Stimulated activated CD4-positive, alpha-beta T cell treated with anti-CD3 and anti-CD28 coated beads, Interleukin-15, amount 100 ng/mL, for 24 hours (primary cell): ENCODE measurements around the gene VOPP1.
"Not testable (repeated sequence)": the region's sequence is repeated elsewhere in the genome, so short reads cannot be mapped to it uniquely, and the experiment has no call there.

Experiments used
- DNase-seq: peaks from one replicate; pipeline ENCODE4 v3.0.0-alpha.2; 2020

Gene VOPP1

DNA sequence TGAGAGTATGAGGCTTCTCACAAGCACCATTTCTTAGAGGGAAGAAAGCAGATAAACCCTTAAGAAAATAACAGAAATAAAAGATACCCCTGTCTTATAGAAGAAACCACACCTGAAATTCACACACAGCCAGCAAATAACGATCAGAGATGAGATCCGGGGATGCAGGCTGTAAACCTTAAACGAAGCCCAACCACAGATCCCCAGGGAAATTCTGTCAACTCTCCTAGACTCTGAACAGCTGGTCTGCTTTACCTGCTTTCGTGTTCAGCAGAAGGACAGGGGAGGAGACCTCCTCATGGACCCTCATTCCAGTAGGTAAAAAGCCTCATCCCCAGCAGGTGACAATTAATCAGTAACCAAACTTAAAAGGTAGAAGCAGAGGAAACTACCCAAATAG is 45.0 kb downstream of the VOPP1 start:
- DNase-seq = no peak

GRCh38 chr7:55526770-55527169 is 45.5 kb downstream of the VOPP1 start:
- DNase-seq = no peak

GRCh38 chr7:55526329-55526728 is 46.0 kb downstream of the VOPP1 start:
- no peak for DNase-seq

- no peak for DNase-seq
Observed at GRCh38 chr7:55524558-55525310, 47.6 kb downstream of the VOPP1 start.

DNA sequence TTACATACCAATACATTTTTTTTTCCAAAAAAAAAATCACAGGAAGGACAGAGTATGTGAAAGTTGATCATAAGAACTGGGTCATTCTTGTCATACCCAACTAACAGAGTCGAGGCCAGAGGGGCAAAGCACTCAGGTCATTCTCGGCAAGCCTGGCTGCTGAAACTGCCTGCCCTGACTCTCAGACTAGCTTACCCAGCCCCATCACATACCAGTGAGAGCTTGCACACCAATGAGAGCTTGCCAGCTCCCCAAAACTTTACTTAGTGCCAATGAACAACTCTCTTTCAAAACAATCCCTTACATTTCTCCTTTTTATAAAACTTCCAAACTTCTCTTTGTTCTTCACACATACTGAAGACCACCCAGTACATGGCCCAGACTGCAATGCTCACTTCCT is 48.9 kb downstream of the VOPP1 start:
- DNase-seq = no peak

DNA sequence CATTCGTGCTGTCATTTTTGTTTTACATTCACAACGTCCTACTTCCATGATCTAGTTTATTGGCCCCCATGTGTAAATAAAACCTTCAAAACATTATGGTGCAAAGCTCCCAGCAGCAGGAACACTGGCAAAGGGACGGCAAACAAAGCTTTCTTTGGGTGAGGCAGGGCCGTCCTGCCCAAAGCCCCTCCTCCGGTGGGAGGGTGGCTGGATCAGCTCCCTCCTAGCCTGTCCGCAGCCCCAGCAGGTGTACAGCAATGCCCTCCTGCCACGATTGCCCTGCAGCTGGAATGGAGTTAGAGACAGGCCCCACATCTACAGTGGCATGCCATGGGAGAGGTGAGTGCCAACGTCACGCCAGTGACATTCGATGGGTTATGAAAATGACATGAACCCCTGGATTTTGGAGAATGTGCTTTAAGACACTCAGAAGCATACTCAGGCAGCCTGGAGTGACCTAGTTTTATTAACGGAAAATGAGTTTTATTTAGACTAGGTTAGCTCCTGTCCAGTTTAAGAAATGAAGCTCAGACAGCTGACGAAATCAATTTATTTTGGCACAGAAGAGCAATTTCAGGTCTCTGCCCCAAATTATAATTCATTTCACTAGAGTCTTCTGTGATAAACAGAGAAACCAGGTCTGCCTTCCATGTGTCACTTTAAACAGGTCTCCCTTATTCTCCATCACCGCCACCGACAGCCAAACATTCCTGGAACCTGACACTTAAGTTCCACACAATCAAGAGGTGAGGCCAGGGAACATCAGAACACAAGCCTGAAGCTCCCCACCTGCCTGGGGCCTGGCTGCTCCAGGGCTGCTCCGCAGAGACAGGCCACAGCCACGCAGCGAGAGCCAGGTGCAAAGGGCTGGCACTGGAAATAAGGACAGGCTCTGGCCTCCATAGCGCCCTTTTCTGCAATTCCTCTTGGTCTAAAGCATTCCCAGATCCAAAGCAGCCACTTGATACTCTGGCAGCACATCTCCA is 50.1 kb downstream of the VOPP1 start:
- no peak for DNase-seq

DNA sequence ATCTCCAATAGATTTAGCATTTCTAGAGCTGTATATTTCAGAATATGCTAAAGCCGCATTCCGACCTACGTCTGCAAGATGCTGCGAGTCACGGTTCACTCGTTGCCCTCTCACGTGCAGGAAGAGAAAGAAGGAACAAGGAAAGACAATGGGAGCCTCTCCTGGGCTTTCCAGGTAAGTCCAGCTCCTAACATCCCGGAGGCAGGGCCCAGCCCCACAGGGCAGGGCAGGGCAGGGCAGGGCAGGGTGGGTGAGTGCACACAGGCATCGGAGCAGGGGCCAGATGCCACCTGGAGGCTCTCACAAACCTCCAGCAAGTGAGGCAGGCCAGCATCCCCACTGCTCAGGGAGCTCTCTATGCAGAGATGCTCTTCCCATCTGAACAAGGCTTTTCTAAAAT is 50.8 kb downstream of the VOPP1 start:
- no peak for DNase-seq

DNA sequence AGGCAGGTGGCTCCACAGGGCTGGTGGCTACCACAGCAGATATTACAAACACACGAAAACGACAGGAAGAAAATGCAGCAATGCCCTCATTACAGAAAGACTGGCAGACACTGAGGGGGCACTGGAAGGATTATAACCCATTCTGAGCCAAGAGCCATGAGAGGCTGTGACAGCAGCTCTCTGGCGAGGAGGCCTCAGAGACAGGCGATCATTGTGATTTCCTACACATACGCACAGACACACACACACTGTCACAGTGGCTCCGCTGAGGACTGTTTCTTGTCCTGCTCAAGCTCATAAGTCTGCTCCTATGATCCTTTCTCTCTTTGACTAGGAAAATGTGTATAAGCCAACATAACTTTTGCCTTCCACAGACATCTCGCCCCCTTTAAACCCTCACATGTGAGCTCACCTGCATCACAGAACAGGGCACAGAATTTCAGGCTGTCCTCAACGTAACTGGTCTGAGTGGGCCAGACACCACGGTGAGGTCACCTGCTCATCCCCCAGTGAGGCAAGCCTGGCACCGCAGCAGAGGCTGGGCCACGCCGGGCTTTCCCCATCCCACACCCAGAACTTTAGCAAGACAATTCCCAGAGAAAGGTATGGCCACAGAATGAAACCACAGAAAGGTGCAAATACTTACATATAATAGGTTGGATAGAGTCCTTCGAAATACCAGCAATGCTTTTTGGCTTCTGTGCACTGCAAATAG is 51.7 kb downstream of the VOPP1 start:
- DNase-seq = no peak

DNA sequence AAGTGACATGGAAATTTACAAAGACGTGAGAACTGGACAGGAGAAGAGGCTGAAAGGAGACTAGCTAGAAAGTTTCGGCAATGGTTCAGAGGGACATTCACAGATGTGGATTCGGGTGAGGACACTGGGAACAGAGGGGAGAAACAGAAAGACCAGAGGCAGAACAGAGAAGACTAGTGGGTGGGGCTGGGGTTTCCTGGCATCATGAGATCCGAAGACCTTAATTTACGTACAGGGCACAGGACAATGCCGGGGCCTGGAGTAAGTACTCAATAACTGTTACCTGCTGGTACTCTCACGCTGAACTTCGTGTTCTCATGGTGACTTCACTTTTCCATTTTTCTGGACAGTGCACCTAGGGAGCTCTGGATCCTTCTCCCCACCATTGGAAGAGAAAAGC is 53.5 kb downstream of the VOPP1 start:
- DNase-seq = no peak

DNA sequence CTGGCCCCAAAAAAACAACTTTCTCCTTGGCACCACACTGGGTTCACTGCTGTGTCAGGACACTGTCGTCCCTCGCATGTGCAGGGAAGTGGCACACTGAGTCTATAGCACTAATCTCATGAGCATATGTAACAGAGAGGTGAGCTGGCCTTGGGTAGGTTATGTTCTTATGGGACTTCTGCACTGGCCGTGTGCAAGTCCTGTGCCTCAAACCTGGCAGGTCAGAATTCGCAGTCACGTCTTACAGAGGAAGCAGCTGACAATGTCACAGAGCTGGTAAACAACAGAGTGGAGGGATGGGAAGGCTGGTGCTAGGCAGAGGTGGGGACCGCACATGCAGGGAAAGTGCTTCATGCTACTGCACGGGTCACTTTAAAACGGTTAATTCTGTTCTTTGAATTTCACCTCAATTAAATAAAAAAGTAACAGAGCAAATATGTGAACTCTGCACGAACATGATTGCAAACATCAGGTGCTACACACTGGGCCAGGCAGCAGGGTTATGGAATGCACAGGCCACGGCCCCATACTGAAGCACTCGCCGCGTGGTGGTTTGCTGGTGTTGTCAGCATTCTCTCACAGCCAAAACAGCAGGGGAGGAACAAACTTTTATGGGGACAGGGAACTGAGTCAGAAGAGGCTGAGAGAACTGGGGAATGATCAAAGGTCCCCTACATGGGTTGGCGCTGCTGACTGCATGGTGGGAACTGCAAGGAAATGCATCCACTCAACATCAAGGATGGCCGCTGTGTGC is 54.2 kb downstream of the VOPP1 start:
- no peak for DNase-seq

- DNase-seq = peak; percentile 75
Observed at GRCh38 chr7:55517191-55517633, 55.1 kb downstream of the VOPP1 start.

DNA sequence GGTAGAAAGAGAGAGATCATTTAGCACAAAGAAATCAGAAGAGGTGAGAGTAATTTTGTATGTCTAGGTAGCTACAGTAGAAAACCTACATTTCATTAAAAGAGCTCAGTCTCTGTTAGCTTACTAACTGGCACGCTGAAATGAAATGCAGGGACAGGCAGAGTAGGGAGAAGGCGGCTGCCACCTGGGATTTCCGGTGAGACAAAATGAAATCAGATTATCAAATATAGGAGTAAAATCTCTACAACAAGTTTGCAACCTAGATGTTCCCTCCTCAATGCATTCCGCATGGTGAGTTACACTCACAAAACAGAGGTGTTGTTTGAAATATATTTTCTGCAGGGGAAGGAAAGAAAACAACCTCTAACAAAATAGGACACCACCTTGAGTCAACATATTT is 55.9 kb downstream of the VOPP1 start:
- DNase-seq = peak; percentile 36

GRCh38 chr7:55515569-55516279 is 56.6 kb downstream of the VOPP1 start:
- no peak for DNase-seq

GRCh38 chr7:55514546-55515265 is 57.6 kb downstream of the VOPP1 start:
- DNase-seq = no peak

DNA sequence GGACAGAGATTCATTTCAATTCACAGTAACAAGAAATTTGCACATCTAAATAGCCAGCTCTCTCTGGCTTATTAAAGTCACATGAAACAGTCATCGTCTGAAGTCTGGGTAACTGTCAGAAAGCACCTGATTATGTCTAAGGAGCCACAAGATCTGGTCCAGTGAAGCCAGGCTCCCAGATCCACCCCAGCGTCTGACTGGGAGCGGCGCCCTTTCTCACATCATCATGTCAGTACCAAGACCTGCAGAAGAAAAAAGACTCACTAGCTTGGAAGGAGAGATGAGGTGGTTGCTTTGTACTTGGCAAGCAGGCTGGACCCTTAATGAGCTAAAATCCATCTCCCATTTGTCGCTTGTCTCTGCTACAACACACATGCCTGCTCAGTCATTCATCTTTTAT is 58.4 kb downstream of the VOPP1 start:
- no peak for DNase-seq

DNA sequence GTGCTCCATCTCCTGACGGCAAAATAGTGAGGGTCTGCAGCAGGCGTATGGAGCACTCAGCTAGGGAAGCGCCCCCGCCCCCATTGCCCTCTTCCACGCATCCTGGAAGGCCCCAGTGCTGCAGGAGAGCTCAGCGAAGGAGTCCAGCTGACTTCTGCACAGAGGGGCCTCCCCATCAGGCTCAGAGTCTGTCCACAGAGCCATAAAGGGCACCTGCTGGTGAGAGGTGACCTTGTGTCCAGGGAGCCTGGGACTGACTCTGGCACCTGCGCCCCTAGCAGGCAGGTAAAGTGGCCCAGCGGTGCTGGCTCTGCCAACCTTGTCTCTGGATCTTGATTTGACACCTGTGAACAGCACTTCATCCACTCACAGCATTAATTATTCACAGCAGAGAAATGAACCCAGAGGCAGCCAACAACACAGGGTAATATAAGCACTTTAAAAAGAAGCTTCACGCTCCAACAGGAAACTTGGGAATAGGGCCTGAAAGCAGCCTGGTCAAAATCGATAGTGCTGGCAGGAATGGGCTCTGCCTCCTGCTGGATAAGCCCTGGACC is 59.6 kb downstream of the VOPP1 start:
- no peak for DNase-seq

DNA sequence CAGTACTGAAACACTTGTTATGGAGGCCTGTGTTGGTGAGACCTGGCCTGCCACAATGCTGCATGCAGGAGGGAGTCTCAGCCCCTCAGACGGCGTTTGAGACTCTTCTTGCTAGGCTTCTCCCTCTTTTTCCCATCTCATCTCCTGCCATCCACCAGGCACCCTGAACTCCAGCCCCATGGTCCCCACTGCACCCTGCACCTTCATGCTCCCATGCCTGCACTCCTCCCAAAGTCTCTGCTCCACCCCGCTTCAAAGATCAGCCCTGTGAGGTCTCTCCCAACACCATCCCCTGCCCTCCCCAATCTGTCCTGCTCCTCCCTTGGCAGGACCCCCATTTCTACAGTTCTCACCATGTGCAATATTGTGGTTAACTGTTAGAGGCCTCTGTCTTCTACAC is 61.7 kb downstream of the VOPP1 start:
- no peak for DNase-seq

- not testable (repeated sequence) for DNase-seq
Observed at GRCh38 chr7:55510206-55510605, 62.1 kb downstream of the VOPP1 start.

DNA sequence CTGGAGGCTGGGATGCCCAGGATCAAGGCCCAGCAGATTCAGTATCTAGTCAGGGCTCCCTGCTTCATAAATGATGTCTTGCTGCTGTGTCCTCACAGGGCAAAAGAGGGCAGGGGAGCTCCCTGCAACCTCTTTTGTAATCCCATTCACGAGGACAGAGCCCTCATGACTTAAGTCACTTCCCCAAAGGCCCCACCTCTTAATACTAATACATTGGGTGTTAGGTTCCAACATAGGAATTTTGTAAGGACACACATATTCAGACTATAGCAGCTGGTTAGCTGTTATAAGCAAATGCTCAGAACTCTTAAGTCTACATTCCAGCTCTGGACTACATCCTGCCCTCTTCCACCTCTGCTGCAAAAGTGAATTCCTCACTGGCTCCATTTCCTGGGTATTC is 63.0 kb downstream of the VOPP1 start:
- no peak for DNase-seq

- DNase-seq = peak; percentile 50
Observed at GRCh38 chr7:55508221-55509011, 63.9 kb downstream of the VOPP1 start.
